Loucy (cell line): ENCODE results near the gene TAGLN3.

Experiments used
- H2AFZ ChIP-seq: fragments of 200-600 bp; sonication (generic); 2 replicates; pipeline ENCODE4 v1.6.0; 2016; ENCODE audit warnings: antibody characterized with exemption, mild to moderate bottlenecking, low read length, moderate library complexity
- H3F3A ChIP-seq: fragments of 200-600 bp; 2 replicates; pipeline ENCODE4 v1.6.0; 2016; ENCODE audit warnings: antibody characterized with exemption, low read depth, mild to moderate bottlenecking
- H3K27me3 ChIP-seq: fragments of 200-600 bp; sonication (generic); 2 replicates; pipeline ENCODE4 v1.6.1; 2014; ENCODE audit warnings: low read length, mild to moderate bottlenecking; ENCODE audit not compliant: insufficient read depth, poor library complexity, severe bottlenecking
- H3K36me3 ChIP-seq: fragments of 200-600 bp; sonication (generic); 2 replicates; pipeline ENCODE4 v1.6.1; 2016; ENCODE audit warnings: low read length; ENCODE audit not compliant: insufficient read depth
- H3K4me1 ChIP-seq: fragments of 200-600 bp; sonication (generic); 2 replicates; pipeline ENCODE4 v1.5.1; 2014; ENCODE audit warnings: low read length, mild to moderate bottlenecking; ENCODE audit not compliant: insufficient read depth, poor library complexity, severe bottlenecking
- H3K4me2 ChIP-seq: fragments of 200-600 bp; sonication (generic); 2 replicates; pipeline ENCODE4 v1.6.0; 2014; ENCODE audit warnings: antibody characterized with exemption, low read length, low read depth, mild to moderate bottlenecking; ENCODE audit not compliant: poor library complexity, severe bottlenecking
- H3K4me3 ChIP-seq: fragments of 200-600 bp; sonication (generic); 2 replicates; pipeline ENCODE4 v1.5.1; 2014; ENCODE audit warnings: low read length, mild to moderate bottlenecking, mixed read lengths; ENCODE audit not compliant: poor library complexity, severe bottlenecking
- H3K79me2 ChIP-seq: fragments of 200-600 bp; sonication (generic); 2 replicates; pipeline ENCODE4 v1.6.1; 2014; ENCODE audit warnings: low read length; ENCODE audit not compliant: insufficient read depth
- H3K9ac ChIP-seq: fragments of 200-600 bp; sonication (generic); 2 replicates; pipeline ENCODE4 v1.6.0; 2014; ENCODE audit warnings: mild to moderate bottlenecking, low read depth, low read length, moderate library complexity; ENCODE audit not compliant: poor library complexity, severe bottlenecking
- H3K9me2 ChIP-seq: fragments of 200-600 bp; sonication (generic); replicated peaks from 2 replicates; pipeline ENCODE4 v1.6.1; 2016; ENCODE audit warnings: low read depth, low read length, mixed read lengths
- H3K9me3 ChIP-seq: fragments of 200-600 bp; sonication (generic); 2 replicates; pipeline ENCODE4 v1.6.1; 2014; ENCODE audit warnings: mild to moderate bottlenecking, antibody characterized with exemption, low read length, low read depth; ENCODE audit not compliant: insufficient read depth
- H4K20me1 ChIP-seq: fragments of 200-600 bp; sonication (generic); 2 replicates; pipeline ENCODE4 v1.6.0; 2014; ENCODE audit warnings: antibody characterized with exemption, low read length, mild to moderate bottlenecking; ENCODE audit not compliant: insufficient read depth, poor library complexity, severe bottlenecking
- EZH2phosphoT487 ChIP-seq: fragments of 200-600 bp; IDR thresholded peaks from 2 replicates; pipeline ENCODE4 v1.6.1; 2018; ENCODE audit warnings: antibody characterized with exemption, mild to moderate bottlenecking, moderate library complexity, borderline replicate concordance
- TF ChIP-seq, protein P1 (sequence below): fragments of 200-600 bp; sonication (generic); conservative IDR thresholded peaks from 2 replicates; pipeline ENCODE4 v1.5.1; 2014; ENCODE audit warnings: mild to moderate bottlenecking, antibody characterized with exemption, low read length

The TAGLN3 gene

DNA sequence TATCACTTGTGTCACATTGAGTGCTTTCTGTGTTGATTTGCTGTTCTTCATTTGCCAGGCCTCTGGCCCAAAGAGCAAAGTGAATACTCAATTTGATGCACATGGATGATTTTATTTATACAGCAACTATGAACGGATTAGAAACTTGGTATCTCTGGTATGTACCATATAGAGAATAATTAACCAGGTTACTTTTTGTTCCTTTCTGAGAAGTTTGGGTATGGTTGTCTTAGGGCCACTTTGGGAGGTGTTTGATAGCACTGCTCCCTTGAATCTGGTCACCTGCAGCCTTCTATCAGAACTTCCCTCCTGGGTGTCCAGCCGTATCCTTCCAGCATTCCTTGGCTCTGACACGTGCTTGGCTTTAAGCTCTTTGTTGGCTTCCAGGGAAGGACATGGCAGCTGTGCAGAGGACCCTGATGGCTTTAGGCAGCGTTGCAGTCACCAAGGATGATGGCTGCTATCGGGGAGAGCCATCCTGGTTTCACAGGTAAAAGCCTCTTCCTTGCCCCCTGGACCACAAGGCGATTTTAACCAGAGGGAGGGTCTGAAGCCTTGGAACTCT lies 12.7 kb downstream of the TAGLN3 start:
- H4K20me1 ChIP-seq: no peaks in the 10 kb centered on the region
- H2AFZ ChIP-seq: no peak overlapping the region
- H3K4me3 ChIP-seq: no peak overlapping the region
- peaks cover 12% of the 10 kb centered on the region for H3K4me1 ChIP-seq
- H3K9me3 ChIP-seq: no peaks in the 10 kb centered on the region
- no peaks in the 10 kb centered on the region for H3K27me3 ChIP-seq
- H3K4me2 ChIP-seq: no peak overlapping the region
- no peaks in the 10 kb centered on the region for H3K79me2 ChIP-seq
- H3K9ac ChIP-seq: no peak overlapping the region
- TF ChIP-seq, protein P1, sequence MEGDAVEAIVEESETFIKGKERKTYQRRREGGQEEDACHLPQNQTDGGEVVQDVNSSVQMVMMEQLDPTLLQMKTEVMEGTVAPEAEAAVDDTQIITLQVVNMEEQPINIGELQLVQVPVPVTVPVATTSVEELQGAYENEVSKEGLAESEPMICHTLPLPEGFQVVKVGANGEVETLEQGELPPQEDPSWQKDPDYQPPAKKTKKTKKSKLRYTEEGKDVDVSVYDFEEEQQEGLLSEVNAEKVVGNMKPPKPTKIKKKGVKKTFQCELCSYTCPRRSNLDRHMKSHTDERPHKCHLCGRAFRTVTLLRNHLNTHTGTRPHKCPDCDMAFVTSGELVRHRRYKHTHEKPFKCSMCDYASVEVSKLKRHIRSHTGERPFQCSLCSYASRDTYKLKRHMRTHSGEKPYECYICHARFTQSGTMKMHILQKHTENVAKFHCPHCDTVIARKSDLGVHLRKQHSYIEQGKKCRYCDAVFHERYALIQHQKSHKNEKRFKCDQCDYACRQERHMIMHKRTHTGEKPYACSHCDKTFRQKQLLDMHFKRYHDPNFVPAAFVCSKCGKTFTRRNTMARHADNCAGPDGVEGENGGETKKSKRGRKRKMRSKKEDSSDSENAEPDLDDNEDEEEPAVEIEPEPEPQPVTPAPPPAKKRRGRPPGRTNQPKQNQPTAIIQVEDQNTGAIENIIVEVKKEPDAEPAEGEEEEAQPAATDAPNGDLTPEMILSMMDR: no peak
- no peak for TF ChIP-seq EZH2phosphoT487
- H3F3A ChIP-seq: no peaks in the 10 kb centered on the region
- no peaks in the 10 kb centered on the region for H3K36me3 ChIP-seq
- no peaks in the 10 kb centered on the region for H3K9me2 ChIP-seq

DNA sequence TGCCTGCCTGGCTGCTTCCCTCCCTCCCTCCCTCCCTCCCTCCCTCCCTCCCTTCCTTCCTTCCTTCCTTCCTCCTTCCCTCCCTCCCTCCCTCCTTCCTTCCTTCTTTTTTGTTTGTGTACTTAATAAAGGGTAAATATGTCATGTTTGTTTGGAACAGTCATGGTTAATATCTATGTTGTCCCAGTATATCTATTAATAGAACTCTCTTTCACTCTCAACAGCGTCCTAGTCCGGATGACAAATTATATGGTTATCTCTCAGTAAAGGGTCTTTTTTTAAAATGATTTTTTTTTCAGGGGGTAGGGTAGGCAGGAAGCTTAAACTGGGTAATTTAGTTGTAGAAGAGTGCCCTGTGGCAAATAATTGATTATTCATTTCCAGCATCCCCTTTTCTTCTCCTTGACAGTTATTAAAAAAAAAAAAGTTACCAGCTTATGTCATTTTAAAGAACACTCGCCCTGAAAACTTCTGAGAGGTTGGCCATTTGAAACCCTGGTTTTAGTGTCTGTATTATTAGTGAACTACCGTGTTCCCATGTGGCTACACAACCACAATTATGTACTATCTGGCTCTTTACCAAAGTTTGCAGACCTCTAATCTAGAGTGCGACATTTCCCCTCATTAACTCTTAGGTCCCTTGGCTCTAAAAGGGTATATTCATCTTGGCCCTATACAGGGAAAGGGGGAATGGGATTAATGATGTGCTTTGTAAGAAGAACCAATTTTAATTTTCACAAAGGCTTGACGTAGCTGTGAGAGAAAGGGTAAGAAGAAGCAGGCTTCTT lies 13.7 kb downstream of the TAGLN3 start:
- Histone ChIP-seq H3K9me3 (no peaks in the 10 kb centered on the region), H3K79me2 (no peaks in the 10 kb centered on the region), H2AFZ (no peak overlapping the region), H3F3A (no peaks in the 10 kb centered on the region), H3K9ac (no peak overlapping the region), H3K9me2 (no peaks in the 10 kb centered on the region), H3K4me2 (no peak overlapping the region), H3K4me3 (no peak overlapping the region), H4K20me1 (no peaks in the 10 kb centered on the region), H3K27me3 (no peaks in the 10 kb centered on the region), H3K4me1 (peaks cover 12% of the 10 kb centered on the region), H3K36me3 (no peaks in the 10 kb centered on the region)
- TF ChIP-seq EZH2phosphoT487: no peak

DNA sequence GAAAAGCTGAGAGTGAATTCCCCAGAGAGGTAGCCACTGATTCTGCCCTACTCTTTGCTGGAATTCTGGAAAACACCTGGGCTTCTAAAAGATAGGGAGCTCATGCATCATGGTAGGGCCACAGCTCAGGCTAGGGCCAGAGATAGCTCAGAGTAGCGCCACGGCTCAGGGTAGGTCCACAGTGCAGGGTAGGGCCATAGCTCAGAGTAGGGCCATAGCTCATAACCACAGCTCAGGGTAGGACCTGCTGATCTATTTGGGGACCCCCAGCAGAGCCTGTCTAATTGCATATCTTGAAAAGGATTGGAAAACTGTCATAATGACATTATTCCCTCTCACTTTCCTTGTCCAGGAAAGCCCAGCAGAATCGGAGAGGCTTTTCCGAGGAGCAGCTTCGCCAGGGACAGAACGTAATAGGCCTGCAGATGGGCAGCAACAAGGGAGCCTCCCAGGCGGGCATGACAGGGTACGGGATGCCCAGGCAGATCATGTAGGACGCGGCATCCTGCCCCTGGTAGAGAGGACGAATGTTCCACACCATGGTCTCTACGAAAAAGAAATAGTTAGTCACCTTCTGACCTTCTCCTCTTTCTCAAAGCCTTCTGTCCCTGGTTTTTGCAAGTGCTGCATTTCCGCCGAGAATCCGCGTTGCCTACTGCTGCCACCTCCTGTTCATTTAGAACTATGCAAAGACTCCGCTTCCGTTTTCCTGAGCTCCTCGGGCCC lies 14.5 kb downstream of the TAGLN3 start:
- no peak for TF ChIP-seq EZH2phosphoT487
- TF ChIP-seq, protein P1: peak; percentile 56
- H3K36me3 ChIP-seq: no peaks in the 10 kb centered on the region
- no peaks in the 10 kb centered on the region for H4K20me1 ChIP-seq
- no peaks in the 10 kb centered on the region for H3F3A ChIP-seq
- no peaks in the 10 kb centered on the region for H3K9me2 ChIP-seq
- no peak overlapping the region for H3K4me2 ChIP-seq
- H3K79me2 ChIP-seq: no peaks in the 10 kb centered on the region
- H3K4me1 ChIP-seq: peaks cover 12% of the 10 kb centered on the region
- H2AFZ ChIP-seq: no peak overlapping the region; the same call in 1 of the 2 replicates
- H3K9me3 ChIP-seq: no peaks in the 10 kb centered on the region
- no peak overlapping the region for H3K4me3 ChIP-seq
- no peak overlapping the region for H3K9ac ChIP-seq
- no peaks in the 10 kb centered on the region for H3K27me3 ChIP-seq
